ENCODE measurements around the gene FAM107B.

- TF ChIP-seq EP300 (IDR thresholded peaks at IDR 0.05) = no peak
- TF ChIP-seq CTCF (IDR thresholded peaks at IDR 0.05) = no peak
- no peak for TF ChIP-seq POLR2A (IDR thresholded peaks at IDR 0.05)
These were observed 3.8 kb downstream of the FAM107B start for GRCh38 chr10:14770927-14771326.

Measured in gastroesophageal sphincter (tissue), 3 donors.